ENCODE results near the gene ALDH1B1. TPM values are rescaled to one million over a fixed set of nuclear protein-coding genes. Genes with fewer than 3 reads are reported as not detected.

Gene ALDH1B1
- total RNA-seq, 1 donor from 2014 or later, result 9.3 TPM

DNA sequence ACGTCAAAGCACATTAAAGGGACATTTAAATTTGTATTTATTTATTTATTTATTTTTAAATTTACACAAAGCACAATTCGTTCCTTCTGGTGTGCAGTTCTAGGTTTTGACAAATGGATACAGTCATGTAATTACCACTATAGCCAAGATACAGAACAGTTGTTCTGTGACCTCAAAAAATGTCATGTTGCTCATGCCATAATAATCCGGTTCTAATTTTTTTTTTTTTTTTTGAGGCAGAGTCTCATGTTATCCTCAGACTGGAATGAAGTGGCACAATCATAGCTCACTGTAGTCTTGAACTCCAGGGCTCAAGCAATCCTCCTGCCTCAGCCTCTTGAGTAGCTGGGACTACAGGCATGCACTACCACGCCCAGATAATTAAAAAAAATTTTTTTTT lies 24.0 kb downstream of the ALDH1B1 start:
- DNase-seq, result no peak

DNA sequence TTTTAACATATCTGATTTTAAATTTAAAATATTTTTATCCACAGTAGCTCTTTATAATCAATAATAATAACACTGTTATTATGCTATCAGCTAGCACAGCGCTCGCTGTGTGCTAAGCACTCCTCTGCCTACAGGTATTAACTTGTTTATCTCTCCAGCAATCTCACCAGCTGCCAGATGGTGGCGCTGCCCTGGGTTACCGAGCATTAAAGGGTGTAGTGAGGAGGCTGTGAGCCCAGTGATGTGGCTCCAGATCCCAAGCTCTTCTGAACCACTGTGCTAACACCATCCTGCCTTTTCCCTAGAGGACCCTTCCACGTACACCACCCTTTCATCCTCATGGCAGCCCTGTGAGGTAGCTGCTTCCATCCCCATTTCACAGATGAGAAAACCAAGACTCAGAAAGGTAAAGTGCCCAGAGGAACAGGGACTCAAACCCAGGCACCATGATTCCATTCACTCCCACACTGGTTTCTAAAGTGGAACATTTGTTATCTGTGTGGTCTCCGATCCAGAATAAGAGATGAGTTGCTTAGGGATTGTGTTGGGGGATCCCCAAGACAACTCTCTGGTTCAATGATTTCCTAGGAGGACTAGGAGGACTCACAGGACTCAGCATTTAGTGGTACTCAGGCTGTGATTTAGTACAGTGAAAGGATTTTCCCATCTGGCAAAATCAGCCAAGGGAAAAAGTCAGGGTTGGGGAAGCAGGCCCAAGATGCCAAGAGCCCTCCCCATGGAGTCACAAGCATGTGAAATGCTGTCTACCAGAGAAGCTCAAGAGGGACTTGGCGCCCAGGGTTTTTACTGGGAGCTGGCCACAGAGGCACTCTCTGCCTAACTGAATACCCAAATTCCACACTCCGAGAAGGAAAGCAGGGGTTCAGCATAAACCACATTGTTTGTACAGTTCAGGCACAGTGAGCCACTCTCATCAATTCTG lies 24.8 kb downstream of the ALDH1B1 start:
- no peak for DNase-seq

- no peak for DNase-seq
Observed at GRCh38 chr9:38418366-38418765, 25.9 kb downstream of the ALDH1B1 start.

DNA sequence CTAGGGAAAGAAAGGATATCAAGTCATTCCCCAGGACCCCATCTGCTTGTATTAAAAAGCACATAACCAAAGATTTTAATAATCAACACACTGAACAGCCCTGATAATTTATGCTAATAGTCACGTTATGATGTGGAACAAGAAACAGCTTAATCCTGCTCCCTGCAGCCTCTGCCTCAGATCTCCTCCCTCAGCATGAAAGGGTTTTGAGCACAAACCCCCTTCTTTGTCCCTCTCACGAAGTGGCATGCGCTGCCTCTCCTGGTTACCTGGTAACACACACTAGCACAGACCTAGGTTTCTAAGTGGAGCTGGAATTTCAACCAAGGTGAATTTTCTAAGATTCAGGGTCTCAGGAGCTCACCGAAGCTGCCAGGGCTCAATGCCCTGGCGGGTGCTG lies 26.7 kb downstream of the ALDH1B1 start:
- DNase-seq, result no peak

DNA sequence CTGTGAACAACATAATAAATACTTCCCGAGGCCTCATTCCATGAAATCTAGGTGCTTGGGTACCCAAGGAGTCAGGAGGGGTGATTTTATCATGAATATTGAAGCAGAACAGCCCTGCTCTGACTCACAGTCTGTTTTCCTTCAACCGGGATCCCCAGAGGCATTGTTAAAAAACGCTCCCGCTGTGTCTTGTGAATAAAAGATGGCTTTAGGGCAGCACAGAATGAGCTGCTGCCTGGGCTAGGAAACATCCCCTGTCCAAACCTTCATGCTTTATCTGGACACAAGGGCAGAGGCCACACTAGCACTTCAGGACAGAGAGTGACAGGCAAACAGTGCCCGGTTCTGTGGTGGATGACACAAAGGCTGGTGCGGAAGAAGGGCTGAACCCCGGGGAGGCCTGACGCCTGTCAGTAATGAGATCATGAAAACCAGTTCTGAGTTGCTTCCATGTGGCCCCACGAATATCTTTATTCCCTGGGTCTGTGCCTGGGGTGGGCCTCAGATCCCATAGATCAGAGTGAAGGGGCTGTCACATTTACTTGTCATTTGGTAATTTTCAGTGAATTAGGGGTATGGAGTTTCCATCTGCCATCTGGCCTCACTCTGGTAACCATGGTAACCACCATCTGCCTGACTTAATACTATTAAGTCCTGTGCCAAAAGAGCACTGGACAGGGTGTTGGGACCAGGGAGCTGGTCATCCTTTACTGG lies 29.2 kb downstream of the ALDH1B1 start:
- DNase-seq, result no peak

DNA sequence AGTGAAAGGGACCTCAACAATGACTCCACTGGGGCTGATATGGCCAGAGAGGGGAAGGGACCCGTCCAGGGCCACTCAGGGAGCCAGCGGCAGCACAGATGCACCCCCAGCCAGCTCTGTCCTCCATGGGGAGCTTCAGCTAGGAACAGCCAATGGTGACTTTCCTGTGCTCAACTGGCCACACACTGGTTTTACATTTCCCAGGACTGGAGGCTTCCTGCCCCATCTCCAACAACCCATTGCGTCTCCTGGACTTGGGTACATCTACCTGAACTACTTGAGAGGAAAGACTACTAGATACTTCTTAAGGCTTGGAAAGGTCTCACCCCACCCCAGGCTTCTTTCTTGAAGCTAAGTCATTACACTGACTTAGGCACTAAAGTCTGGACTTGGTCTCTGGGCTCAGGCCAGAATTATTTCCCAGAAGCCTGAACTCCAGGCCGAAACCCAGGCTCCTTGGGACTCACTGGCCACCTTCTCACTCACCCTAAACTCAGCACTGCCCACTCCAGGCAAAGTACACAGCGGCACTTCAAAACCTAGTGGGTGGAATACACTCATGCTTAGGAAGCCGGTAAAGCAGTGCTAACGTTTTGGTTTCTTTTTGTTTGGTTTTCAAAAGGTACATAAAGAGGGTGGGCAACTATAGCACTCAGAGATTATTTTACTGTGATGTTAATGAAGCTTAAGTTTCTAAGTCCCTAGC lies 30.2 kb downstream of the ALDH1B1 start:
- no peak for DNase-seq

GRCh38 chr9:38423273-38423972 lies 30.9 kb downstream of the ALDH1B1 start:
- no peak for DNase-seq

GRCh38 chr9:38423973-38424843 lies 31.7 kb downstream of the ALDH1B1 start, which contains the start of gene IGFBPL1:
Gene IGFBPL1 (minus strand): TSS chr9:38424454. CDS start chr9:38424424, 30 bp downstream.
- DNase-seq, result no peak

DNA sequence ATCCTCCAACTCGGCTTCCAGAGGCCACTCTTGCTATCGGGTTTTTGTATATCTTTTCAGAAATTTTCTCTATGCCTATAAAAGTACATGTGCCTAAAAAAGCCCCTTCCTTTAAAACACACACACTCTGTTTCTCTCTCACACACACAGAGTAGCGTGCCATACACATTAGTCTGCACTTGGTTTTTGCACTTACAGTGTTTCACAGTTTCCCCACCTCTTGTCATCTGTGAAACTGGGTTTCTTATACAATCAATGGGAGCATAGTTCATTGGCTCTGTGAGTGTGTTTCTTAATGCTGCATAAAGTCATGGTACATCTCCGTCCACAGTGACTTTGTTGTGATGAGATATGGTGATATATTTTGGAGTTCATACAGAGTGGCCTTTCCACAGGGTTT lies 32.4 kb downstream of the ALDH1B1 start:
- DNase-seq, result no peak

GRCh38 chr9:38428062-38428461 lies 35.6 kb downstream of the ALDH1B1 start:
- no peak for DNase-seq

GRCh38 chr9:38431116-38431515 lies 38.6 kb downstream of the ALDH1B1 start:
- DNase-seq, result no peak

DNA sequence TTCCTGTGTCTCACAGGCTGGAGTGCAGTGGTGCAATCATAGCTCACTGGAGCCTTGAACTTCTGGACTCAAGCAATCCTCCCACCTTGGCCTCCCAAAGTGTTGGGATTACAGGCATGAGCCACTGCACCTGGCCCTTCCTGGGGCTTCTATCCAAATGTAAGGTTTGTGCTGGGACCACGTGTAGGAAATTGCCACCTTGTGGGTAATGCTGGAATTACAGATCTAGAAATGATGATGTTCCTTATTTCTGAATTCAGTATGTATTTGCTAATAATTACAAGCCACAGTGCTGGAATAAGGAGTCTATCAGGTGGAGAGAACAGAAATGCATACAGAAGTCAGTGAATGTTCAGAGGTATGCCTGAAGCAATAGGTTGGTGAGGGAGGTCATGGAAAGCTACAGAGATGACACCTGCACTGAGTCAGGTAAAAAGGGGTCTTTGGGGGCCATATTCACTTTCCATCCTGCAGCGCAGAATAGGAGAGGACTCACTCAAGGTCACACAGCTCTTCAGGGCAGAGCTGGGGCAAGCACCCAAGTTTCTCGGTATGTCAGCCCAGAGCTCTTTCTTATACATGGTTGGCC lies 40.5 kb downstream of the ALDH1B1 start:
- DNase-seq, result no peak

- DNase-seq, result no peak
Observed at GRCh38 chr9:38434365-38434764, 41.9 kb downstream of the ALDH1B1 start.

- DNase-seq, result no peak
Observed at GRCh38 chr9:38434853-38435252, 42.4 kb downstream of the ALDH1B1 start.

DNA sequence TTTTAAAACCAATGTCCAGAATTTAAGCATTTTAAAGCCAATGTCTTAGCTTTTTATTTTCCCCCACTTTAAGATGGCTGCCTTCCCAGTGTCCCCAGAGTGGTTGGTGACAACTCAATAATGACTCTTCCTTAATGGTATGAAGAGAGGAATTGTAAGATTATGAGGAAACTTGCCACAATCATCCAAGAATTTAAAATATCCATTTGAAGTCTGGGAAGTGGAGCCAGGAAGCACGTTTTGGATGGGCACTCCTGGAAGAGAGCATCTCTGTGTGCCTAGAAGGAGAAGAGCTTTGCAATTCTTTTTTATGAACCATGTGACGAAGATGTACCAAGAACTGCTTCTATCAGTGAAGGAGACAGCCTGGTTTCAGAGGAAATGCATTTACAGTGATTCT lies 43.0 kb downstream of the ALDH1B1 start:
- no peak for DNase-seq

- no peak for DNase-seq
Observed at GRCh38 chr9:38436708-38437107, 44.2 kb downstream of the ALDH1B1 start.

DNA sequence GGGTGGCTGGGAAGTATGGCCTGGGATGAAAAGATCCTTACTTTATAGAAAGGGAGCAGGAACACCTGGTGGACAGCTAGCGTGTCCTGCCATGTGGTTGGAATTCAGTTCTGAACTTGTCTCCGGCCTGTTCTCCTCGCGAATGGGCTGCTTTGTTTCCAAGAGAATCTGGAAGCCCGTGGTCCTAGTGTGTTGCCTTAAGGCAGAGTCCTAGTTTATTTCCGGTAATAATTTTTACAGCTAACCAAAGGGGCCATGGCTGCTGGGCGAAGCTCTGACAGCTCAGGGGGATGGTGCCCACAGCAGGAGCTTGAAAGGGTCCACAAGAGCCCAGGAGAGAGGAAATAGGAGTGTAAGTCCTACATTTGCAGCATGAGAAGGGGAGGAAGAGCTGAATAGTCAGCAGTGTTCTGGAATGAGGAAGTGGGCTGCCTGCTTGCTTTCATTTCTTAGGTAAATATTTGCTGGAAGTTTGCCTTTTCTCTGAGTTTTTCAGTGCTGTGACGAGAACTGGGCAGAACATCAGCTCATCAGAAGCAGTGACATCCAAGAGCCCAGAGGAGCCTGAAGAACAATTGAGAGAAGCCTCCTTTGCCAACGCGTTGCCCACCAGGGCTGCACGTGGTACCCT lies 44.8 kb downstream of the ALDH1B1 start:
- DNase-seq, result no peak

GRCh38 chr9:38439291-38439915 lies 46.9 kb downstream of the ALDH1B1 start:
- no peak for DNase-seq

- no peak for DNase-seq
Observed at GRCh38 chr9:38439916-38440301, 47.4 kb downstream of the ALDH1B1 start.

GRCh38 chr9:38440516-38440915 lies 48.0 kb downstream of the ALDH1B1 start:
- DNase-seq, result no peak
